GM21825 (cell line): ENCODE data around the gene CAT.

ENCODE experiments used
- ATAC-seq: cut with Tn5 transposase; IDR thresholded peaks from one replicate; pipeline ENCODE4 v1.9.1; 2021; ENCODE audit warnings: mild to moderate bottlenecking, moderate library complexity; ENCODE audit not compliant: unreplicated experiment

Gene CAT

GRCh38 chr11:34438529-34439507 lies at the start of gene CAT:
Gene CAT, plus strand, starts transcription at chr11:34438934. Its CDS starts 80 bp downstream, at chr11:34439014.
- peak; percentile 97 for ATAC-seq

GRCh38 chr11:34394771-34395300 lies 43.9 kb upstream of the CAT start:
- ATAC-seq = no peak

GRCh38 chr11:34395916-34396550 lies 42.7 kb upstream of the CAT start:
- ATAC-seq = no peak

- ATAC-seq = no peak
Observed at GRCh38 chr11:34397120-34397519, 41.6 kb upstream of the CAT start.

GRCh38 chr11:34397811-34398210 lies 40.9 kb upstream of the CAT start:
- no peak for ATAC-seq

GRCh38 chr11:34403431-34403830 lies 35.3 kb upstream of the CAT start:
- no peak for ATAC-seq

GRCh38 chr11:34404280-34404679 lies 34.5 kb upstream of the CAT start:
- ATAC-seq = no peak

- no peak for ATAC-seq
Observed at GRCh38 chr11:34405079-34405858, 33.5 kb upstream of the CAT start.

GRCh38 chr11:34406413-34406812 lies 32.3 kb upstream of the CAT start:
- no peak for ATAC-seq

GRCh38 chr11:34407121-34407813 lies 31.5 kb upstream of the CAT start:
- no peak for ATAC-seq

GRCh38 chr11:34408580-34409172 lies 30.1 kb upstream of the CAT start:
- no peak for ATAC-seq

- ATAC-seq = no peak
Observed at GRCh38 chr11:34411111-34411510, 27.6 kb upstream of the CAT start.

GRCh38 chr11:34411791-34412190 lies 26.9 kb upstream of the CAT start:
- ATAC-seq = no peak

GRCh38 chr11:34413263-34413662 lies 25.5 kb upstream of the CAT start:
- ATAC-seq = no peak

GRCh38 chr11:34415538-34415937 lies 23.2 kb upstream of the CAT start:
- no peak for ATAC-seq

- no peak for ATAC-seq
Observed at GRCh38 chr11:34416088-34416487, 22.6 kb upstream of the CAT start.

- ATAC-seq = no peak
Observed at GRCh38 chr11:34416766-34417165, 22.0 kb upstream of the CAT start.

- ATAC-seq = no peak
Observed at GRCh38 chr11:34417202-34417601, 21.5 kb upstream of the CAT start.

- ATAC-seq = no peak
Observed at GRCh38 chr11:34419158-34419557, 19.6 kb upstream of the CAT start.

- ATAC-seq = no peak
Observed at GRCh38 chr11:34423300-34423699, 15.4 kb upstream of the CAT start.
